Loucy (cell line): Measurements from ENCODE around the gene ZNF629.

Experiments used
- CTCF ChIP-seq: fragments of 200-600 bp; sonication (generic); conservative IDR thresholded peaks from 2 replicates; pipeline ENCODE4 v1.5.1; 2014; ENCODE audit warnings: mild to moderate bottlenecking, antibody characterized with exemption, low read length
- EZH2phosphoT487 ChIP-seq: fragments of 200-600 bp; IDR thresholded peaks from 2 replicates; pipeline ENCODE4 v1.6.1; 2018; ENCODE audit warnings: antibody characterized with exemption, mild to moderate bottlenecking, moderate library complexity, borderline replicate concordance

DNA sequence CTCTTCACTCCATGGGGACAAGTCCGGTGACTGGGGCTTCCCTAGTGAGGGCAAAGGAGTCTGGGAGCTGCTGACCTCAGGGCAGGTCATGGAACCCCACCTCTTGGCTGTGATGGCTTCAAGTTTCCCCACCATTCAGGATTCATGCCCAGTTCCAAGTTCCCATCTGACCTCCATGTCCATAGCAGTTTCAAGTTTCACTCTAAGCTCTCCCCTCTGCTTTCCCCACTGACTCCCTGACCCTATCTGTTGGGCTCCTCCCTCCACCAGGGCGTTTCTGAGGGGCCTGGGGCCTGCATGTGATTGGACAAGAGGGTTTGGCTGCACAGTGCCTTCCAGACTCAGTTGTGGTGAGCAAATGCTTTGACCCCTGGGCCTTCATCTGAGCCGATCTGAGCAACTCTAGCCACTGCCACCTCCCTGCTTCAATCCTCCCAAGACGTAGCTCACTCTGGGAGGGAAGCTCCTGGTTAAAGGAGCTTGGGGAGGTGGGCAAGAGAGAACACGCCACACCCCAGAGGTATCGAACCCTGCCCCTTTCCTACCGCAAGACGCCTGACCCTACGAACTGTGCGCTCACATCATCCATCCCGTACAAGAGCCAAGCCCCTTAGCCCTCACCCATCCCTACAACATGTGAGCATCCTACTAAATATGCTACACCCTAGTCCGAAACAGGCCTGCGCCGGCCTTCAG is 8.3 kb downstream of the ZNF629 start:
- no peak for TF ChIP-seq CTCF
- no peak for TF ChIP-seq EZH2phosphoT487
